ENCODE data around the gene POU2F3. TPM values are rescaled to one million over a fixed set of nuclear protein-coding genes. Genes with fewer than 3 reads are reported as not detected.
A peak's percentile ranks its signal among the peaks of the same experiment; 100 is the strongest.

The POU2F3 gene
- total and polyA plus RNA-seq, 2 of the 8 experiments (the other 6 are each of a cell fraction or from before 2014, with no cell fraction given) = 1.0 to 2.1 TPM

- Histone ChIP-seq H3K79me2 (ENCODE audit: control insufficient read depth in 1 of 2, insufficient read depth in 2 of 2, low read length in 2 of 2) (no peaks in the 10 kb centered on the region), H4K5ac (ENCODE audit: insufficient read length, low read depth, low read length) (no peak overlapping the region), H3K18ac (ENCODE audit: extremely low read depth, low read length) (peak overlapping the region; percentile 38; the same call in 1 of the 2 replicates), H3K23ac (ENCODE audit: insufficient read length) (no peak overlapping the region), H3K4me2 (ENCODE audit: insufficient read depth in 1 of 2, low read depth in 2 of 2, low read length in 2 of 2) (peak overlapping the region; percentile 44 to 55; a peak in 3 of 4 replicates), H2BK120ac (replicated peaks; ENCODE audit: low read depth, low read length) (no peak overlapping the region), H2AK5ac (ENCODE audit: low read depth, low read length) (no peak overlapping the region), H2BK20ac (ENCODE audit: low read length) (0 out of 2 replicates have a peak overlapping the region, but pooled peaks have one; percentile 13), H3K9ac (replicated peaks in 1 of 4; ENCODE audit: extremely low read depth in 1 of 4, low read depth in 3 of 4, low read length in 3 of 4) (no peak overlapping the region), H3K36me3 (ENCODE audit: control insufficient read depth in 2 of 4, insufficient read depth in 4 of 4, low read length in 3 of 4) (no peaks in the 10 kb centered on the region), H3K4me3 (ENCODE audit: extremely low read depth in 1 of 4, insufficient read depth in 2 of 4, low read depth in 3 of 4, low read length in 4 of 4) (peak overlapping the region in 1 of 4 experiments; percentile 29; a peak in 1 of 8 replicates), H2BK5ac (ENCODE audit: low read depth, low read length) (no peak overlapping the region), H3K9me3 (ENCODE audit: insufficient read depth in 2 of 2, low read depth in 1 of 2, low read length in 1 of 2) (no peaks in the 10 kb centered on the region), H2AFZ (ENCODE audit: low read length) (peak overlapping the region; percentile 11; the same call in 1 of the 2 replicates), H4K20me1 (replicated peaks in 1 of 2; ENCODE audit: control insufficient read depth in 1 of 2, insufficient read depth in 2 of 2, low read length in 2 of 2) (no peaks in the 10 kb centered on the region), H3K79me1 (ENCODE audit: low read depth, low read length) (no peaks in the 10 kb centered on the region), H2BK15ac (ENCODE audit: low read length) (no peak overlapping the region), H4K91ac (replicated peaks; ENCODE audit: insufficient read length, low read length) (no peak overlapping the region), H4K8ac (ENCODE audit: extremely low read depth, insufficient read depth, low read length) (no peak overlapping the region), H2BK12ac (ENCODE audit: low read depth, low read length) (0 out of 2 replicates have a peak overlapping the region, but pooled peaks have one; percentile 52), H3K4me1 (replicated peaks in 1 of 4; ENCODE audit: control insufficient read depth in 3 of 4, insufficient read depth in 4 of 4, low read length in 3 of 4) (peaks cover 4 to 28% (median 20%) of the 10 kb centered on the region in 4 experiments), H3K56ac (replicated peaks; ENCODE audit: insufficient read length, low read depth, low read length) (no peak overlapping the region), H3K14ac (ENCODE audit: insufficient read length) (no peak overlapping the region), H3K27me3 (replicated peaks in 1 of 4; ENCODE audit: control insufficient read depth in 3 of 4, extremely low read depth in 1 of 4, insufficient read depth in 3 of 4, low read length in 3 of 4) (peaks cover 3 to 41% (median 38%) of the 10 kb centered on the region in 4 experiments), H3K27ac (ENCODE audit: low read depth, low read length) (no peak overlapping the region), H3K23me2 (ENCODE audit: low read depth, low read length) (no peaks in the 10 kb centered on the region), H3K4ac (replicated peaks; ENCODE audit: insufficient read length, low read depth, low read length) (no peak overlapping the region)
- CTCF ChIA-PET (ENCODE audit: partially characterized antibody) = interaction anchor here (0.8 to 17.5 kb wide), 11 partner anchors 11 to 106 kb away, joined by 3 to 237 read pairs (median 6); no protein-coding TSS in a partner anchor
- whole genome bisulfite sequencing, 2 experiments (ENCODE audit: extremely low coverage in 1 of 2, insufficient coverage in 1 of 2, insufficient read length in 1 of 2, insufficient replicate concordance in 2 of 2, low coverage in 1 of 2, low lambda C conversion rate in 2 of 2, missing lambda C conversion rate in 1 of 2) = 41% methylated on average over 12 of the region's 14 CpGs; no CpG with 5 or more reads in 1 of the 2 experiments
- POLR2A ChIA-PET (ENCODE audit: partially characterized antibody) = interaction anchor here (0.8 to 1.2 kb wide), 2 partner anchors 8 to 40 kb away, joined by 3 read pairs; no protein-coding TSS in a partner anchor
- DNase-seq (ENCODE audit: low read depth in 1 of 2, low spot score in 2 of 2) = no peak
- no peak for TF ChIP-seq CTBP2 (IDR thresholded peaks at IDR 0.05; ENCODE audit: borderline replicate concordance, insufficient read depth, insufficient read length, low read length)
- TF ChIP-seq CTCF (IDR thresholded peaks at IDR 0.05; ENCODE audit: control extremely low read depth in 1 of 3, insufficient read depth in 1 of 3, low read depth in 1 of 3, low read length in 3 of 3) = 0 out of 4 replicates have a peak, but pooled peaks of 1 of the 3 experiments have one; percentile 0
- TF ChIP-seq SIN3A (conservative IDR thresholded peaks at IDR 0.05 in 1 of 2, IDR thresholded peaks at IDR 0.05 in 1 of 2; ENCODE audit: low read depth in 1 of 2, low read length in 2 of 2) = 0 out of 4 replicates have a peak, but pooled peaks of 1 of the 2 experiments have one; percentile 24
- no peak for TF ChIP-seq TAF7 (optimal IDR thresholded peaks at IDR 0.05; ENCODE audit: borderline replicate concordance, low read depth, low read length)
- no peak for TF ChIP-seq TAF1 (IDR thresholded peaks at IDR 0.05; ENCODE audit: low read depth, low read length)
- TF ChIP-seq ASH2L (IDR thresholded peaks at IDR 0.05; ENCODE audit: low read length) = peak; percentile 30
- TF ChIP-seq RXRA (IDR thresholded peaks at IDR 0.05; ENCODE audit: insufficient read depth, low read depth, low read length) = no peak
- TF ChIP-seq TEAD4 (IDR thresholded peaks at IDR 0.05; ENCODE audit: low read depth, low read length) = 0 out of 2 replicates have a peak, but pooled peaks have one; percentile 17
- FAIRE-seq = no peak
These were observed 42.6 kb upstream of the POU2F3 start for GRCh38 chr11:120197251-120197891.
